Cerebellar cortex (tissue), 1 donor: ENCODE data around the gene CCAR1.
"Not testable (repeated sequence)": the region's sequence is repeated elsewhere in the genome, so short reads cannot be mapped to it uniquely, and the experiment has no call there.

ENCODE experiments used
- DNase-seq: peaks from one replicate; pipeline ENCODE4 v3.0.0-alpha.2; 2015; ENCODE audit warnings: low spot score

CCAR1 gene

DNA sequence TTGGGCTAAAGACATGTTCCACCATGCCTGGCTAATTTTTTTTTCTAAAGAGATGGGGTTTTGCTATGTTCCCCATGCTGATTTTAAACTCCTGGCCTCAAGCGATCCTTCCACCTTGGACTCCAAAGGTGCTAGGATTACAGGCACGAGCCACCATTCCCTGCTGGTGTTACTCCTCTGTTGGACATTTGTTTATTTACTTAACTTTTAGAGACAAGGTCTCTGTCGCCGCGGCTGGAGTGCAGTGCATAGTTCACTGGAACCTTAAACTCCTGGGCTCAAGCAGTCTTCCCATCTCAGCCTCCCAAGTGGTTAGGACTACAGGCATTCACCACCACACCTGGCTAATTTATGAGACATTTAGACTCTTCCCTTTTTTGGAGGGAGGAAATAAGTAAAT lies 38.9 kb downstream of the CCAR1 start:
- DNase-seq: no peak

DNA sequence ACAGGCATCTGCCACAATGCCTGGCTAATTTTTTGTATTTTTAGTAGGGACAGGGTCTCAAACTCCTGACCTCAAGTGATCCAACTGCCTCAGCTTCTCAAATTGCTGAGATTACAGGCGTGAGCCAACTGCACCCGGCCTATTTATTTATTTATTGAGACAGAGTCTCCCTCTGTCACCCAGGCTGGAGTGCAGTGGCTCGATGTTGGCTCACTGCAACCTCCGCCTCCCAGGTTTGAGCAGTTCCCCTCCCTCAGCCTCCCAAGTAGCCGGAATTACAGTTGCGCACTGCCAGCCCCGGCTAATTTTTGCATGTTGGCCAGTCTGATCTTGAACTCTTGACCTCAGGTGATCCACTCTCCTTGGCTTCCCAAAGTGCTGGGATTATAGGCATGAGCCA lies 46.4 kb downstream of the CCAR1 start:
- not testable (repeated sequence) for DNase-seq

DNA sequence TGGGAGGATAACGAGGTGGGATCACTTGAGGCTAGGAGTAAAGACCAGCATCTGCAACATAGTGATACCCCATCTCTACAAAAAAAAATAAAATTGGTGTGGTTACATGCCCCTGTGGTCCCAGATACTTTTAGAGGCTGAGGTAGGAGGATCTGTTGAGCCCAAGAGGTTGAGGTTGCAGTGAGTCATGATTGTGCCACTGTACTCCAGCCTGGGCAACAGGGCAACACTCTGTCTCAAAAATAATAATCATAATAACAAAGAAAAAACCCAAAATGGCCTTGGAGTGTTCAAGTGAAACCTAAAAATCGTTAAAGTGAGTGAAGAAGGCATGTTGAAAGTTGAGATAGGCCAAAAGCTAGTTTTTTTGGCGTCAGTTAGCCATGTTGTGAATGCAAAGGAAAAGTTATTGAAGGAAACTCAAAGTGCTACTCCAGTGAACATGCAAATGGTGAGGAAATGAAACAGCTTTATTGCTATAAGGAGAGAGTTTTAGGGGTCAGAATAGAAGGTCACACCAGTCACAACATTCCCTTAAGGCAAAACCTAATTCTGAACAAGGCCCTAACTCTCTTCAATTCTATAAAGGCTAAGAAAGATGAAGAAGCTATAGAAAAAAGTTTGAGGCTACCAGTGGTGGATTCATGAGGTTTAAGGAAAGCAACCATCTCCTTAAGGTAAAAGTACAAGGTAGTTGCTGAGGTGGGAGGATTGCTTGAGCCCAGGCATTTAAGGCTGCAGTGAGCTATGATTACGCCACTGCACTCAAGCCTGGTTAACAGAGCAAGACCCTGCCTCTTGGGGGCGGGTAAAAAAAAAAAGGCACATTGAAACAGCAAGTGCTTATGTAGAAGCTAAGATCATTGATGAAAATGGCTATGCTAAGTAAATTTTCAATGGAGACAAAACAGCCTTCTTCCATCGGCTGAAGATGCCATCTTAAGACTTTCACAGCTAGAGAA lies 60.9 kb downstream of the CCAR1 start:
- DNase-seq: no peak

DNA sequence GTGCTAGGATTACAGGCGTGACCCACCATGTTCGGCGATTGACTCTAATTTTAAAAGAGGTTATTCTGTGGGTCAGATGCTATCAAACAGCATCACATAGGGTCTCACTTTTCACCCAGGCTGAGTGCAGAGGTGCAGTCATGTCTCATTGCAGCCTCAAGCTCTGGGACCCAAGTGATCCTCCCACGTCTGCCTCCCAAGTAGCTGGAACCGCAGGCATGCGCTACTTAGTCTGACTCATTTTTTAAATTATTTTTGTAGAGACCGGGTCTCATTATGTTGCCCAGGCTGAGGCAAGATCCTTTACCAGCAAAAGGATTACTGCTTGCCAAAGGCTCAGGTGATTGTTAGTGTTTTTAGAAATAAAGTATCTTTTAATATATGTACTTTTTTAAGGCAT lies 63.4 kb downstream of the CCAR1 start:
- DNase-seq: no peak

DNA sequence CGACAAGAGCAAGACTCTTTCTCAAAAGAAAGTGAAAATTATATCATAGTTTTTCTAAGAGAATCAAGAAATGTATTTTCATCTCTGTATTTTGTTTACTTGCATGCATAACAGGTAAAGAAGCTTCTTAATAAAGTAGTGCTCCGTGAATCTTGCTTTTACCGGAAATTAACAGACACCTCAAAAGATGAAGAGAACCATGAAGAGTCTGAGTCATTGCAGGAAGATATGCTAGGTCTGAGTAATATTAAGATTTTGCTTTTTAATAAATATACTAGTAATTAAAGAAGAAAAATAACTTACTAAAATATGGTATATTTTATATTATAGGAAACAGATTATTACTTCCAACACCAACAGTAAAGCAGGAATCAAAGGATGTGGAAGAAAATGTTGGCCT lies 66.8 kb downstream of the CCAR1 start:
- no peak for DNase-seq

DNA sequence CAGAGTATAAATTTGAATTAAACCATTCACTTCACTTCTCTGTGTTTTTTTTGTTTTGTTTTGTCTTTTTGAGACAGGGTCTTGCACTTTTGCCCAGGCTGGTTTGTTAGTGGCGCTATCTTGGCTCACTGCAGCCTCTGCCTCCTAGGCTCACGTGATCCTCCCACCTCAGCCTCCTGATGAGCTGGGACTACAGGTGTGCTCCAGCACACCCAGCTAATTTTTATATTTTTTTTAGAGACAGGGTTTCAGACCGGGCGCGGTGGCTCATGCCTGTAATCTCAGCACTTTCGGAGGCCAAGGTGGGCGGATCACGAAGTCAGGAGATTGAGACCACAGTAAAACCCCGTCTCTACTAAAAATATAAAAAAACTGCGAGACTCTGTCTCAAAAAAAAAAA lies 69.4 kb downstream of the CCAR1 start:
- no peak for DNase-seq

DNA sequence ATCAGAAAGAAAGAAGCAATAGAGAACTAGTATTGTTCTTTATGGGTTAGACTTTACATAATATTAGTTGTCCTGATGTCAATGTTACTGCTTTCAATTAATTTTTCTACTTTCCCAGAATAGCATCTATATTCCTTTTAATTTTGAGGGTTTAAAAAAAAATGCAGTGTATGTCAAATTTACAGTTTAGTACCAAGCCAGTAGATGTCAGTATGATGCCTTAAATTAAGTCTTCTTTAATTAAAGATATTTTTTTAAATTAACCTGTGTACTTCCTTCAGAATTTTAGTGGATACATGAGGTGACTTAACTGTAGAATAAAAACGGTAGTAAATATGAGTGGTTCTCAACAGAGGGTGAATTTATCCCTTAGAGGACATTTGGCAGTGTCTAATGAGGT lies 71.1 kb downstream of the CCAR1 start:
- DNase-seq: no peak

DNA sequence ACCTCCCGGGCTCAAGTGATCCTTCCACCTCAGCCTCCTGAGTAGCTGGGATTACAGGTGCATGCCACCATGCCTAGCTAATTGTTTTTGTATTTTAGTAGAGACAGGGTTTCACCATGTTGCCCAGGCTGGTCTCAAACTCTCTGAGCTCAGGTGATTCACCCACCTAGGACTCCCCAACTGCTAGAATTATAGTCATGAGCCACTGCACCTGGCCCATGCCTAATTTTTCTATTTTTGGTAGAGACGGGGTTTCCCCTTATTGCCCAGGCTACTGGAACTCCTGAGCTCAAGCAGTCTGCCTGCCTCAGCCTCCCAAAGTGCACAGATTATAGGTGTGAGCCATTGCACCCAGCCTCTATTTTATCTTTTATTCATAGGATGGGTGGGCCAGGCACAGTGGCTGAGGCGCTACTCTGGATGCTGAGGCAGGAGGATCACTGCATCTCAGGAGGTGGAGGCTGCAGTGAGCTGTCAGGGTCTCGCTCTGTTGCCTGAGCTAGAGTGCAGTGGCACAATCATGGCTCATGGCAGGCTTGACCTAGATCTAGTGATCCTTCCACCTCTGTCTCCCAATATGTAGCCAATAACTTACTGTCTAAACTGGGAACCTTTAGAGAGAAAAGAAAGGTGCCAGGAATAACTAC lies 75.0 kb downstream of the CCAR1 start:
- no peak for DNase-seq

DNA sequence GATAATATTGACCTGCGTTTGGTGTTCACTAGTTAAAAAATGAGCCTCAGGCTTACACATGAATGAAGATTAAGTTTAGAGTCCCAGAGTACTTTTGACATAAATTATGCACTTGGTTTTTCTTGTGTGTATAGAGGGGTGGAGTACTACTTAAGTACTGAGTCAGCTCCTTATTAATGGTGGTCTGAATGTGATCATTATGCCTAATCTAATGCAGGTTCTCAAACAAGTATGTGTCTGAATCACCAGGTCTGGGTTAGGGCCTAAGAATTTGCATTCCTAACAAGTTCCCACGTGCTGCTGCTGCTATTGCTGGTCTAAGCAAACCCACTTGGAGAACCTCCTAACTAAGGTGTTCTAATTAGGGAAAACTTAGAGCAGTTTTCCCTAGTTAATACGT lies 75.6 kb downstream of the CCAR1 start:
- no peak for DNase-seq

DNA sequence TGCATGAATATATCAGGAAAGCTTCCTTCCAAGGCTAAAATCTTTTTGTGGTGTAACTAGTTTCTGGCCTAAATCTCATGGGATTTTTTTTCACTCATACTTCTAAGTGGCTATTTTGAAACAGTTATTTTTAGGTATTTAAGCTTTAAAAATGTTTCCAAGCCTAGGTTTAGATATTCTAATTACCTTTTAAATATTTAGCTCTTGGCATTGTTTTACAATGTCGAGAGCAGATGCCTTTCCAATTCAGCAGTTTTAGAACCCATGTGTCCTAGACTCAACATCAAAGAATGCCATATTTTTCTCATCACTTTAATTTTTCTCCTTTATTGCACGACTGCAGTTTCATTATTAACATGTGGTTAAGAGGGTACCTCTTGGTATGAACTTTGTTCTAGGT lies 79.2 kb downstream of the CCAR1 start:
- no peak for DNase-seq

DNA sequence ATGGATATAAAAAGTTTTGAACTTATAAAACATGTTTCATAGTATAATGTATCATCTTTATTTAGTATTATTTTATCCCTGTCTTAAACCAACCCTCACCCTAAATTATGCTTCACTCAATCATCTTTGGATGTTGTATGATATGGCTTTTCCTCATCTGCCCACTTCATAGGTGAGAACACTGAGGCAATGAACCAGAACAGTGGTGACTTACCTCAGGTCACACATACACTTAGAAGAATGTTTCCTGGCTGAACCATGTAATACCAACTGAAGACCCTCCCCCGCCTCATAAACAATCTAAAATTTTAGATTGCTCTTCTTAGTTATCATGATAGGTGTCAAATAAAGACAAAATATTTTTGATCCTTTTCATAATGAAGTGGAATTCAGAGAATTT lies 83.7 kb downstream of the CCAR1 start:
- DNase-seq: no peak

DNA sequence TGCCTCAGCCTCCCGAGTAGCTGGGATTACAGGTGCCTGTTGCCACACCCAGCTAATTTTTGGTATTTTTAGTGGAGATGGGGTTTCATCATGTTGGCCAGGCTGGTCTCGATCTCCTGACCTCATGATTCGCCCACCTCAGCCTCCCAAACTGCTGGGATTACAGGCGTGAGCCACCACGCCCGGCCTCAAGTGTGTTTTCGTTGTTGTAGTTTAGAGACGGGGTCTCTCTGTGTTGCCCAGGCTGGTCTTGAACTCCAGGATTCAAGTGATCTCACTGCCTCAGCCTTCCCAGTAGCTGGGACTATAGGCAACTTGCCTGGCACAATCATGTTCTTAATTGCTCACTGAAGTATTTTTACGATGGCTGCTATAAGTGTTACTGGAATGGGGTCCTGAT lies 89.8 kb downstream of the CCAR1 start:
- not testable (repeated sequence) for DNase-seq

DNA sequence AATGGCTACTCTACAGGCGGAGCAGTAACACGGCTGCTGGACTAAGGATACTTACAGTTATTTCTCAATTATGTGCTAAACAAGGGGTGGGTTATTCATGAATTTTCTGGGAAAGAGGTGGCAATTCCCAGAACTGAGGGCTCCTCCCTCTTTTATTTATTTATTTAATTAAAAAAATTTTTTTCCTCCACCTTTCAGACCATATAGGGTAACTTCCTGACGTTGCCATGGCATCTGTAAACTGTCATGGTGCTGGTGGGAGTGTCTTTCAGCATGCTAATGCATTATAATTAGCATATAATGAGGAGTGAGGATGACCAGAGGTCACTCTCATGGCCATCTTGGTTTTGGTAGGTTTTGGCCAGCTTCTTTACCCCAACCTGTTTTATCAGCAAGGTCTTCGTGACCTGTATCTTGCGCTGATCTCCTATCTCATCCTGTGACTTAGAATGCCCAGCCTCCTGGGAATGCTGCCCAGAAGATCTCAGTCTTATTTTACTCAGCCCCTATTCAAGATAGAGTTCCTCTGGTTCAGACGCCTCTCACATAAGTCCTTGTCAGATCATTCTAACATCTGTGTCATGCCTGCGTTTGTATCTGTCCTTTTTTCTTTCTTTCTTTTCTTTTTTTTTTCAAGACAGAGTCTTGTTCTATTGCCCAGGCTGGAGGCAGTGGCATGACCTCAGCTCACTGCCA lies 90.4 kb downstream of the CCAR1 start:
- DNase-seq: no peak

DNA sequence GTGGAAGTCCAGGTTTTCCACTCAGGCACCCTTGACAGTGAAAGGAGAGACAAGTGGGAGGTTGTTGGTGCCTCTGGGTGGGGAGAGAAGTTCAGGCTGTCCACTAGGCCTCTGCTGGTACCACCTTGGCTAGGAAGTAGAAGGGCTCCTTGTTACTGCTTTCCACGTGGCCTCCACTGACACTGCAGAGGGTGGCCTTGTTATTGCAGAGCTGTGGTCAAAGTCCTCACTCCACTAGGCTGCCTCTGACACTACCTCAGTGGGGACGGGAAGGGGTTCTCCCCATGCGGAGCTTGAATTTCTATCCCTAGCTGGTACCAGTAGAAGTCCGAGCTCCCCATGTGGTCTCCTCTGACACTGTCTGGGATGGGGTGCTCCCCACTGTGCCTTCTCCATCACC lies 91.4 kb downstream of the CCAR1 start:
- DNase-seq: no peak

DNA sequence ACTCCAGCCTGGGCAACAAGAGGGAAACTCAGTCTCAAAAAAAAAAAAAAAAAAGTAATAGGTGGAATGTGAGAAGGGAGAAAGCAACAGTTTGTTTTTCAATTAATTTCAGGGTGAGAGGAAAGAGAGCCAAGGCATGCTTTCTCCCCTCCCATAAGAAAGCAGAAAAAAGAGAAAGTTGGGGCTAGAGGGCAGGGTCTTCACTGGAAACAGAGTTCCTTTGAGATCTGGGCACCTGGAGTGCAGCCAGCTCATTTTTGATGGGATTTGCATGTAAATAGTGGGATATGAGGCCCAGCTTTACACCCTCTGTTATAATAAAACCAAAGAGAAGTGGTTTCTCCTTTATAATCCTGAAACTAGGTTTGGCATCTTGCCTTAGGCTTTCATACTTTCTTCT lies 92.5 kb downstream of the CCAR1 start:
- DNase-seq: no peak

DNA sequence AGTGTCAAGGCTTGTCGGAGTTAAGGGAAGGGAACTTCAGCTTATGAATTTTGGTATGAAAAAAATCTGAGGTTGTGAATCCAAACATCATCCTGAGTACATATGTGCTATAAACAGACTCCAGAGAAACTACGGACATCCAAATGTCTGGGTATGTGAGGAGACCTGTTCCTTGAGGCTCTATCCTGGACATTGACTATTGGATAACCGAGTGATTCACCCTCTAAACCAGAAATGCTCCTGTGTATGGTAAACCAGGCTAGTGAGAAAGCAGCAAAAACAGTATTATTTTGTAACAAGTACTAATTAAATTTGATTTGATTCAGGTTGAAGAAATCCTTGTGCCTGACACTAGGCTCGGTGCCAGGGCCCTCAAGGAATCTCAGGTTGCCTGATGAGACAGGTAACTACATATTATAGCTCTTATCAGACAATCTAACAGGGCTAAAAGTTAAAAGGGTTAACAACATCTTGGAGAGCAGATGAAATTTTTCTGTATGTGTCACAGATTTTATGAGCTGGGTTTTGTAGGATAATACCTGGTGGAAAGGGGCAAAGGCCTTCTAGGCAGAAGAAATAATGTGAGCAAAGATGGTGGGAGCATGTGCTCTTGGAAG lies 95.9 kb downstream of the CCAR1 start:
- DNase-seq: no peak

DNA sequence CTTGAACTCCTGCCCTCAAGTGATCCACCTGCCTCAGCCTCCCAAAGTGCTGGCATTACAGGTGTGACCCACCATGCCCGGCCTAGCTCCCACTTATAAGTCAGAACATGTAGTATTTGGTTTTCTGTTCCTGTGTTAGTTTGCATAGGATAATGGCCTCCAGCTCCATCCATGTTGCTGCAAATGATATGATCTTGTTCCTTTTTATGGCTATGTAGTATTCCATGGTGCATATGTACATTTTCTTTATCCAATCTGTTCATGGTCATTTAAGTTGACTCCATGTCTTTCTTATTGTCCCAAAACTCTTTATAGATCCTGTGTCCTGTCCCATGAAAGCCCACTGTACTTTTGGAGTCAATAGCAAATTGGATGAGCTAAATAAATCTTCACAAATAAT lies 99.3 kb downstream of the CCAR1 start:
- DNase-seq: not testable (repeated sequence)

DNA sequence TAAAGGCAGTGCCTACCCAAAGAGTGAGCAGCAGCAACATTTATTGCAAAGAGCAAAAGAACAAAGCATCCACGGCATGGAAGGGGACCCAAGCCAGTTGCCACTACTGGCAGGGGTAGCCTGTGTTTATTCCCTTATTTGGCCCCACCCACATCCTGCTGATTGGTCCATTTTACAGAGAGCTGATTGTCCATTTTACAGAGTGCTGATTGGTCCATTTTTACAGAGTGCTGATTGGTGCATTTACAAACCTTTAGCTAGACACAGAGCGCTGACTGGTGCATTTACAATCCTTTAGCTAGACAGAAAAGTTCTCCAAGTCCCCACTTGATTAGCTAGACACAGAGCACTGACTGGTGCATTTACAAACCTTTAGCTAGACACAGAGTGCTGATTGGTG lies 101.6 kb downstream of the CCAR1 start:
- DNase-seq: not testable (repeated sequence)

DNA sequence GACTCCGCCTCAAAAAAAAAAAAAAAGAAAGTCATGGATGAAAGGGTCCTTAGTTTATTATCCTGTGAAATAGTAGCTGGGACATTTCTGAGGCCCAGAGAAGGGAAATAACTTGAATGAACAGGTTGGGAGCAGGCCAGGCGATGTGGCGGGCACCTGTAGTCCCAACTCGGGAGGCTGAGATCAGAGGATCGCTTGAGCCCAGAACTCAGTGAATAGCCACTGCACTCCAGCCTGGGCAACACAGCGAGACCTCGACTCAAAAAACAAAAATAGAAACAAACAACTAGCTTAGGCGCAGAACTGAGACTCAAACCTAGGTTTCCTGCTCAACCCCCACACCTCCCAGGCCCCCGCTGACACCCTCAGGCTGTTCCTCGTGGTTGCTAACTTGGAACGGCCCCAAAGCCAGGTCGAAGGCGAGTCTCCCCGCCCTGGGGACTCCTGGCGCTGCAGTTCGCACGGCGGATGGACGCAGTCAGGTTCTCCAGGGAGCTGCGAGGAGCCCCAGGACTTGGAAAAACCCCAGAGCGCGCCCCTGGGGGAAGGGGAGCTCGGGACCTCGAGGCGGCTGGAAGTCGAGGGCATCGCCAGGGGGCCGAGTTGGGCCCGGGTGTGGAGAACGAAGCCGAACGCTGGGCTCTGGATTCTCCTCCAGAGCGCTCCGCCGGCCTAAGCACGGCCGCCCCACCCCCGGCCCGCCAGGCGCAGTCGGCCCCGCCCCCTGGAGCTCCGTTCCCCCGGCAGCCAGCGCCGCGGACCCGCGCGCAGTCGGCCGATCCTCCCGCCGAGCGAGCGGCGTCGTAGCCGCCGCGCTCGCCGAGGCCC lies 105.9 kb downstream of the CCAR1 start, which contains the start of gene STOX1:
Gene STOX1 (plus strand): TSS at position 768 of the 828 bp plus-strand sequence. CDS start 93 bp downstream, outside the sequence.
- DNase-seq: peak; percentile 30

DNA sequence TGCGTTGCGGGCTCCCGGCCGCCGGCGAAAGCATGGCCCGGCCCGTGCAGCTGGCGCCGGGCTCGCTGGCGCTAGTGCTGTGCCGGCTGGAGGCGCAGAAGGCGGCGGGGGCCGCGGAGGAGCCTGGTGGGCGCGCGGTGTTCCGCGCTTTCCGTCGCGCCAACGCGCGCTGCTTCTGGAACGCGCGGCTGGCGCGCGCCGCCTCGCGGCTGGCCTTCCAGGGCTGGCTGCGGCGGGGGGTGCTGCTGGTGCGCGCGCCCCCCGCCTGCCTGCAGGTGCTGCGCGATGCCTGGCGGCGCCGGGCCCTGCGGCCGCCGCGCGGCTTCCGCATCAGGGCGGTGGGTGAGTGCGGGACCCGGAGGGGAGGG lies 106.5 kb downstream of the CCAR1 start:
- DNase-seq: not testable (repeated sequence)

DNA sequence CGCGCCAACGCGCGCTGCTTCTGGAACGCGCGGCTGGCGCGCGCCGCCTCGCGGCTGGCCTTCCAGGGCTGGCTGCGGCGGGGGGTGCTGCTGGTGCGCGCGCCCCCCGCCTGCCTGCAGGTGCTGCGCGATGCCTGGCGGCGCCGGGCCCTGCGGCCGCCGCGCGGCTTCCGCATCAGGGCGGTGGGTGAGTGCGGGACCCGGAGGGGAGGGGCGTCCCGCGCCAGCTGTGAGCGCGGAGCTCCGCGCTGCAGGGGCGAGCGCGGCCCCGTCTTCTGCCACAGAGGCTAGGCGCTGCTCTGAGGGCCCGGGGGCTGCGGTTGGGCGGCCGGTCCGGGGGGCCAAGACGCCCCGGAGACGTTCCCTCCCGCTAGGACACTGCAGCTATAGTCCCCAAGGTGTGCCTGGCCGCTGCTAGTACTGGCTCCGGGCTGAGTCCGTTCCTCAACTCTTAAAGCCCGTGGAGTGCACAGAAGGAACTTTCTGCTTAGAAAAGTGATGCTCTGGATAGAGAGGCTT lies 107.1 kb downstream of the CCAR1 start:
- peak; percentile 23 for DNase-seq
